ENCODE results near the gene SUN5. TPM values are rescaled to one million over a fixed set of nuclear protein-coding genes. Genes with fewer than 3 reads are reported as not detected.

The SUN5 gene
- total RNA-seq, 1 experiment from 2014 or later: not detected

- Mint-ChIP-seq H3K27me3 (ENCODE audit: low read depth) (peaks cover 18% of the 10 kb centered on the region), H3K9me3 (no peaks in the 10 kb centered on the region), H3K27ac (no peak overlapping the region), H3K36me3 (ENCODE audit: insufficient read depth in 1 of 3, low read depth in 3 of 3) (no peaks in the 10 kb centered on the region), H3K4me3 (no peak overlapping the region), H3K4me1 (peaks cover 12 to 15% of the 10 kb centered on the region in 2 experiments)
- H3K9ac ChIP-seq (ENCODE audit: extremely low read depth, insufficient read length, low read length): no peak overlapping the region
- no peak overlapping the region for H4K5ac ChIP-seq (ENCODE audit: insufficient read length, low read depth, low read length)
- no peak for DNase-seq
- H3K23me2 ChIP-seq (ENCODE audit: insufficient read length, low read depth, low read length, poor library complexity, severe bottlenecking): no peaks in the 10 kb centered on the region
- no peaks in the 10 kb centered on the region for H3K9me3 ChIP-seq (ENCODE audit: control insufficient read depth, low read depth, low read length)
- no peak overlapping the region for H2BK12ac ChIP-seq (ENCODE audit: insufficient read length, low read depth, low read length)
- H3K23ac ChIP-seq (ENCODE audit: insufficient read length, low read depth, low read length): no peak overlapping the region
- no peaks in the 10 kb centered on the region for H3K27me3 ChIP-seq (ENCODE audit: insufficient read depth, low read length)
- no peaks in the 10 kb centered on the region for H3K79me2 ChIP-seq (ENCODE audit: insufficient read depth, low read length)
- no peaks in the 10 kb centered on the region for H3K4me1 ChIP-seq (ENCODE audit: insufficient read depth, low read length)
- no peak overlapping the region for H3K18ac ChIP-seq (ENCODE audit: insufficient read length, low read depth, low read length)
- no peak overlapping the region for H2AFZ ChIP-seq (ENCODE audit: low read length)
- H3K56ac ChIP-seq (ENCODE audit: insufficient read length, low read depth, low read length): no peak overlapping the region
- H4K20me1 ChIP-seq (ENCODE audit: control insufficient read depth, insufficient read depth, insufficient read length): no peaks in the 10 kb centered on the region
- H2BK5ac ChIP-seq (ENCODE audit: insufficient read length, low read length): no peak overlapping the region
- no peak overlapping the region for H2BK15ac ChIP-seq (ENCODE audit: low read depth, low read length)
- no peak overlapping the region for H2AK5ac ChIP-seq (ENCODE audit: insufficient read length, low read length)
- no peak overlapping the region for H4K8ac ChIP-seq (replicated peaks; ENCODE audit: insufficient read length, low read depth, low read length)
- no peak overlapping the region for H3T11ph ChIP-seq (ENCODE audit: low read length)
- no peak overlapping the region for H3K14ac ChIP-seq (ENCODE audit: insufficient read depth, low read length)
- H3K4me2 ChIP-seq (ENCODE audit: insufficient read depth, insufficient read length, low read length): no peak overlapping the region
- no peak overlapping the region for H2BK20ac ChIP-seq (ENCODE audit: low read depth, low read length, poor library complexity, severe bottlenecking)
- no peaks in the 10 kb centered on the region for H3K79me1 ChIP-seq (ENCODE audit: insufficient read depth, low read depth, low read length, poor library complexity, severe bottlenecking)
- WGBS (ENCODE audit: extremely low coverage, insufficient read length, low lambda C conversion rate): no CpG with 5 or more reads among the region's 23 CpGs
- H3K27ac ChIP-seq (ENCODE audit: insufficient read length, low read depth, low read length): no peak overlapping the region
- no peak overlapping the region for H2BK120ac ChIP-seq (ENCODE audit: low read depth, low read length, poor library complexity, severe bottlenecking)
- H4K91ac ChIP-seq (ENCODE audit: insufficient read length, low read depth, low read length): no peak overlapping the region
- H3K4ac ChIP-seq (ENCODE audit: low read depth, low read length): no peak overlapping the region
- TF ChIP-seq CTCF (conservative IDR thresholded peaks at IDR 0.05): no peak
These were observed 15.4 kb upstream of the SUN5 start for GRCh38 chr20:33019465-33020277.
